ENCODE data around the gene PPP4R1. TPM values are rescaled to one million over a fixed set of nuclear protein-coding genes. Genes with fewer than 3 reads are reported as not detected.

The PPP4R1 gene
- total and polyA plus RNA-seq, 10 donors: 11.3 to 135 (median 81.8) TPM

GRCh38 chr18:9571546-9571945, 42.8 kb downstream of the PPP4R1 start:
- Histone ChIP-seq H3K27ac (no peak overlapping the region), H3K4me3 (no peak overlapping the region), H3K4me1 (peaks cover 0 to 8% (median 5%) of the 10 kb centered on the region in 6 donors), H3K9me3 (no peaks in the 10 kb centered on the region), H3K27me3 (replicated peaks in 1 of 7) (no peaks in the 10 kb centered on the region), H3K36me3 (peaks cover 3 to 99% (median 35%) of the 10 kb centered on the region in 6 donors)
- WGBS, 5 donors: 63 to 84% (median 73%) methylated on average over 3 of the region's 3 CpGs
- TF ChIP-seq POLR2AphosphoS5 (IDR thresholded peaks at IDR 0.05) (no peak), POLR2A (IDR thresholded peaks at IDR 0.05) (no peak), CTCF (IDR thresholded peaks at IDR 0.05 in 8 of 11, conservative IDR thresholded peaks at IDR 0.05 in 3 of 11) (no peak)
- intact Hi-C loops (cut with DNase I; ENCODE audit: low total_unique reads): no loop called here
- no peak for DNase-seq

GRCh38 chr18:9570255-9570654, 44.1 kb downstream of the PPP4R1 start:
- no peaks in the 10 kb centered on the region for H3K4me1 ChIP-seq
- DNase-seq: no peak
- no peak overlapping the region for H3K4me3 ChIP-seq
- H3K27ac ChIP-seq: no peak overlapping the region
- intact Hi-C loops (cut with DNase I; ENCODE audit: low total_unique reads): no loop called here
- peaks cover 3 to 100% (median 36%) of the 10 kb centered on the region in 6 donors for H3K36me3 ChIP-seq
- 88 to 97% (median 94%) methylated on average over 3 of the region's 3 CpGs for WGBS, 5 donors
- H3K9me3 ChIP-seq: no peaks in the 10 kb centered on the region
- no peak for TF ChIP-seq POLR2AphosphoS5 (IDR thresholded peaks at IDR 0.05)
- no peak for TF ChIP-seq POLR2A (IDR thresholded peaks at IDR 0.05)
- no peak for TF ChIP-seq CTCF (IDR thresholded peaks at IDR 0.05 in 8 of 11, conservative IDR thresholded peaks at IDR 0.05 in 3 of 11)
- no peaks in the 10 kb centered on the region for H3K27me3 ChIP-seq (replicated peaks in 1 of 7)

- DNase-seq: no peak
- WGBS, 5 donors: 88 to 96% (median 90%) methylated on average over 8 of the region's 8 CpGs
- Histone ChIP-seq H3K27me3 (replicated peaks in 1 of 7) (no peaks in the 10 kb centered on the region), H3K4me3 (no peak overlapping the region), H3K9me3 (no peaks in the 10 kb centered on the region), H3K4me1 (no peaks in the 10 kb centered on the region), H3K27ac (no peak overlapping the region), H3K36me3 (peaks cover 3 to 96% (median 32%) of the 10 kb centered on the region in 6 donors)
- TF ChIP-seq POLR2A (IDR thresholded peaks at IDR 0.05) (no peak), POLR2AphosphoS5 (IDR thresholded peaks at IDR 0.05) (no peak), CTCF (IDR thresholded peaks at IDR 0.05 in 8 of 11, conservative IDR thresholded peaks at IDR 0.05 in 3 of 11) (no peak)
- intact Hi-C loops (cut with DNase I; ENCODE audit: low total_unique reads): no loop called here
Observed at GRCh38 chr18:9569178-9569577, 45.2 kb downstream of the PPP4R1 start.

DNA sequence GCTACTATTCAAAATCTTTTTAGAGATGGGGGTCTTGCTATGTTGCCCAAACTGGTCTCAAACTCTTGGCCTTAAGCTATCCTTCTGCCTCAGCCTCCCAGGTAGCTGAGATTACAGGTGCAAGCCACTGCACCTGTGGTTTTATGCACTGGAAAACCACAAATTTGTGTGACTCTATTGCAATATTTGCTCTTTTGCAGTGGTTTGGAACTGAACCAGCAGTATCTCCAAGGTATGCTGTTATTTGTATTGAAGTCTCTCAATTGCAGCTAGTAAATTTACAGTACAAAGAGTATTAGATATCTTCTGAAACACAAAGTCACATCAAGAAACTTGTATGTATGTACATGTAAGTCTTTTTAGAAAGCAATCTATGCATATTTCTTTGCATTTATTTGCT, 46.2 kb downstream of the PPP4R1 start:
- Histone ChIP-seq H3K27me3 (replicated peaks in 1 of 7) (no peaks in the 10 kb centered on the region), H3K4me1 (no peaks in the 10 kb centered on the region), H3K9me3 (no peaks in the 10 kb centered on the region), H3K27ac (no peak overlapping the region), H3K4me3 (no peak overlapping the region), H3K36me3 (peaks cover 3 to 96% (median 36%) of the 10 kb centered on the region in 6 donors)
- no peak for DNase-seq
- TF ChIP-seq CTCF (IDR thresholded peaks at IDR 0.05 in 8 of 11, conservative IDR thresholded peaks at IDR 0.05 in 3 of 11): no peak
- no peak for TF ChIP-seq POLR2A (IDR thresholded peaks at IDR 0.05)
- intact Hi-C loops (cut with DNase I; ENCODE audit: low total_unique reads): no loop called here

Measured in spleen (tissue), 11 donors.